GM20000 (cell line): Measurements from ENCODE around the gene AOX1.
"Not testable (repeated sequence)": the region's sequence is repeated elsewhere in the genome, so short reads cannot be mapped to it uniquely, and the experiment has no call there.

Source experiments
- DNase-seq: peaks from one replicate; pipeline ENCODE4 v3.0.0; 2012; ENCODE audit warnings: low spot score
- TF ChIP-seq, protein P1 (sequence below): IDR thresholded peaks from 2 replicates; pipeline ENCODE4 v1.5.1; 2012; ENCODE audit warnings: mild to moderate bottlenecking, control low read depth; ENCODE audit errors: extremely low read depth, missing control alignments

AOX1 gene

DNA sequence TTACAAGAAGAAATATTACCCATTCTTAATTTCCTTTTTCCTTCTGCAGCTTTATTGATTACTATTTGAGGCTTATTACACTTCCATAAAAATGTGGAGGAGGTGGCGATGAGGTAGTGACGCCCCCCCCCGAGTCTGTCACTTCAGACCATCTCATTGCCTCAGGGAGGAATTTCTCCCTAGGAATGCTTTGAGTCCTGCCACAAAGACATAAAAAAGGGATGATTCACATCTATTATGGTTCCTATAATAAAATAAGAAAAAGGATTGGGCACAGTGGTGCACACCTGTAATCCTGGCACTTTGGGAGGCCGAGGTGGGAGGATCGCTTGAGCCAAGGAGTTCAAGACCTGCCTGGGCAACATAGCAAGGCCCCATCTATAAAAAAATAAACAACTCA, 93.7 kb downstream of the AOX1 start:
- DNase-seq: no peak
- TF ChIP-seq, protein P1, sequence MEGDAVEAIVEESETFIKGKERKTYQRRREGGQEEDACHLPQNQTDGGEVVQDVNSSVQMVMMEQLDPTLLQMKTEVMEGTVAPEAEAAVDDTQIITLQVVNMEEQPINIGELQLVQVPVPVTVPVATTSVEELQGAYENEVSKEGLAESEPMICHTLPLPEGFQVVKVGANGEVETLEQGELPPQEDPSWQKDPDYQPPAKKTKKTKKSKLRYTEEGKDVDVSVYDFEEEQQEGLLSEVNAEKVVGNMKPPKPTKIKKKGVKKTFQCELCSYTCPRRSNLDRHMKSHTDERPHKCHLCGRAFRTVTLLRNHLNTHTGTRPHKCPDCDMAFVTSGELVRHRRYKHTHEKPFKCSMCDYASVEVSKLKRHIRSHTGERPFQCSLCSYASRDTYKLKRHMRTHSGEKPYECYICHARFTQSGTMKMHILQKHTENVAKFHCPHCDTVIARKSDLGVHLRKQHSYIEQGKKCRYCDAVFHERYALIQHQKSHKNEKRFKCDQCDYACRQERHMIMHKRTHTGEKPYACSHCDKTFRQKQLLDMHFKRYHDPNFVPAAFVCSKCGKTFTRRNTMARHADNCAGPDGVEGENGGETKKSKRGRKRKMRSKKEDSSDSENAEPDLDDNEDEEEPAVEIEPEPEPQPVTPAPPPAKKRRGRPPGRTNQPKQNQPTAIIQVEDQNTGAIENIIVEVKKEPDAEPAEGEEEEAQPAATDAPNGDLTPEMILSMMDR: no peak

DNA sequence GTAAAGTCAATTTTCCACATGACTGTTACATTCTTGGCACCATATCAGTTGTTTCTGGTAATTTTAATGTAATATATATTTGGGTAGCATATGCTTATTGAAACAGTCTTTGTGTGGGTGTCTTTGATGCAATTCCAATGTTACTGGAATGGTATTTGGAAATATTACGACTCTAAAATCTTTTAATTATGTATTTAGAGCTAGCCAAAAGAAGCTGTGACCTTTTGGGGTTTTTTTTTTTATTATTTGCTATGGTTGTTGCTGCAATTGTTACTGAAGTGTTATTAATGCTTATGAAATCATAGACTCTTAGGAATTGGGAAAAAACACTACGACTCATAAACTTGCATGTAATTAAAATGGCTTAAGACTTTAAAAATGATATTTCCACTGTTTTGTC, 95.9 kb downstream of the AOX1 start:
- TF ChIP-seq, protein P1: no peak
- DNase-seq: no peak

DNA sequence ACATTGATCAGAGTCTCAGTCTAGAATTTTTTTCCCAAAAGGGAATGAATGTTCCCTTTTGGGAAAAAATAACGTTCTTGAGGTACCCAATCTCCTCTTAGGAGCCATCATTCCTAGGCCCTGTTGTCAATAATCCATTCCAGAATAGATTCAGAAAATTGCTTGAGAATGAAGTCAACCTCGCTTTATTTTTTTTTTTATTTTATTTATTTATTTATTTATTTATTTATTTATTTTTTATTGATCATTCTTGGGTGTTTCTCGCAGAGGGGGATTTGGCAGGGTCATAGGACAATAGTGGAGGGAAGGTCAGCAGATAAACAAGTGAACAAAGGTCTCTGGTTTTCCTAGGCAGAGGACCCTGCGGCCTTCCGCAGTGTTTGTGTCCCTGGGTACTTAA, 96.6 kb downstream of the AOX1 start:
- not testable (repeated sequence) for DNase-seq

DNA sequence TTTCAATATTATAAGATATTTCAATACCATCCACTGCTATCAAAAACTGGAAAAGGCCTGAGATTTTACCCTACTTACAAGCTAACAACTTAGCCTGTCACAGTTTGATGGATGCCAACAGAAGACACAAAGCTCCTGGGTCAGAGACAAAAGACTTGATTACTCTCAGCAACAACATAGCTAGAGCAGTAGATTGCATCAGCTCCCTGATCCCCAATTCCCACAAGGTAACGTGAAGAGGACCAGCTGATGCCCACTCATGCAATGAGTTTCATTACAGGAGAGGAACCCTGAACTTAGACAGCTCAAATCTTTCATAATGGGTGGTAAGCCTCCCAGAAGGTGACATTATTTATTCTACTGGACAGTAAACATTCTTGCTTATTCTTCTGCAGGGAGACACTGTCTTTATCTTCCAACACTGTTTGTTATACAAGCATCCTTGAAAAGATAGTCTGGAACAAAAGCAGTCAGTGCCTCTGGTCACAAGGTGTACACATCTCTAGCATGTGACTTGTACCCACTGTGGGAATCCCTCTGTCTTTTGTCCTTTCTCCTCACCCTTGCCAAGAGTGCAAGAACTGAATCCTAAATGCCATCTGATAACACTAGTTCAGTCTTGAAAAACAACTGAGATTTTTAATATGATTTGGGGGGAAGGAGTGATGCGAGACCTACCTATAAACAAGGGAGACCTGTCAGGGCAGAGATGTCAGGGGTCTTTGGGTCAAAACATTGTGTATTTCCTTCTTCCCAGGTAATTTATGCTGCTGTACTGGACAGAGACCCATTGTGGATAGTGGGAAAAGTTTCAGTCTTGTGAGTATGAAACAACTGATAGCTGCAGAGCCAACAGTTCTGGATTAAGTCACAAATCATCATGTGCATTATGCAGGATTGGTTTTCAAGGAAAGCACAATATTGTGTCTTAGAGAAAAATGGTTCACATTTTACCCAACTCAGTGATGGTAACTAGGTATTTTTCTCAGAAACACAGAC, 102.4 kb downstream of the AOX1 start:
- TF ChIP-seq, protein P1: no peak
- DNase-seq: no peak

DNA sequence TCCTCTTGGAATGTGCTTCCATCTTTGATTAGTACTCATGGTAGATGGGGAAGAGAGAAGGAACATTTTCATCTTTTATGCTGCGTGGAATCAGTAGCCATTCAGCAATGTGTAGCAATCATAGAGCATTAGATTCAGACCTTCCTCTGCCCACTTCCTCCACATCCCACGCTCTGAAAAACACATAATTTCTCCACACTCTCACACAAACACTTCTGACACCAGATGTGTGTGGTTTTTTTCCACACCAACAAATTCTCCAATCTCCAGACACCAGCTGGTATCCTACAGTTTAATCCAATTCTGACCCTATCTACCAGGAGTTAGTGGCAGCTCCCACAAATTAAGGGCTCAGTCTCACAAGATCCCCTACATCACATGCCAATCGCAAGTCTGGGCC, 103.3 kb downstream of the AOX1 start:
- no peak for DNase-seq
- TF ChIP-seq, protein P1: no peak

DNA sequence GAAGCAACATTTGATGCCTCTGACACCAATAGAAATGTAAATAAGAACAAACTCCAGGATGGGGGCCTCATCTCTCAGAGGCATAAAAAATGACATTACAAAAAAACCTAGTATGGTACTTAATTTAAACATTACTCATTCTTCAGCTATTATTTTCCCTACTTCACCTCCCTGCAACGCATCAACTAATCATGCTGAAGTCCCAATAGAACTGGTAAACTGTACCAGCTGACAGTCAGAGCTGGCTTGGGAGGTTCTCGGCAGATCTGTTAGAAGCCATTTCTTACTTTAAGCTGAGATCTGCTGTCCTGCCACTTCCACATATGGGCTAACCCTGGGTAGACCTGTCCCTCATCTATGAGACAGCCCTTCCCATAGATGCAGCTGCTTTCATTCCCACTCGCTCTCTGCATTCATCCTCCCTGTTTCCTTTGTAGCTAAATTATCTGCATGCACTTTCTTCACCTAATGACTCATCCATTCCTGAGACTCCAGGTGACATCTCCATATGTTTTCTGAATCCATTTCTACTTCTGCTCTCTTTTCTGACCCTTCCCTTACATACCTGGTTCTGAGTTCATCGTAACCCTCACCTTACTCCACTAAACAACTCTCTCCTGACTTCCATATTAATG, 108.1 kb downstream of the AOX1 start:
- no peak for DNase-seq
- TF ChIP-seq, protein P1: no peak

DNA sequence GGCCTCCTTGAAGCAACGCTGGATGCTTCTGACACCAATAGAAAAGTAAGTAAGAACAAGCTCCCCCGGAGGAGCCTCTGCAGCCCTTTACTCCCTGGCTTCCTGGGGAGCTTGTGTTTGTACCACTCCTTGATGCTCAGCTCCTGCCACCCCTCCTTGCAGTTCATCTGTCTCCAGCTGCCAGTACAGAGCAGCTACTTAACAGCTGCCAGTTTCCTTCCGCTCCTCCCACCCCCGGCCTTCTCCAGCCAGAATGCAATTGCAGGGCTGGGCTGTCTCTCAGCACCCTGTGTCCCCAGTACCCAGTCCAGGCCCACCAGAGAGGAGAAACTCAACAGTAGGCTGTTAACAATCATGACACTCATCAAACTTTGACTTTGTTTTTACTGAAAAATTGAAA, 109.4 kb downstream of the AOX1 start:
- no peak for DNase-seq
- TF ChIP-seq, protein P1: no peak

DNA sequence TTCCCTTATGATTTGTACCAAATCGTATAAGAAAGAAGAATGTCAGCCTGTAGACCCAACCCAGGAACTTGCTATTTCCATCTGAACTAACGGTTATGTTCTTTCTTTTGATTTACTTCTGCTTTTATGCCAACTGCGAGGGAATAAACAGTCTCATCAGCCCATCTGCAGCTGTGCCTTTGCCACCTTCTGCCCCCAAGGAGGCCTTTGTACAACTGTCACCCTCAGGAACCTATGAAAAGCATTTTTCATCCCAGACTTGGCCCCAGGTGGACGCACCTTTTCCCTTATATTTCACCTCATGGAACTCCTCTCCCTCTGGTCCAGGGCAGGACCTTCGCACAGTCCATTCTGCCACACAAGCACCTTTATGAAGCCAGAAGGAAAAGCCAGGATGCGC, 109.8 kb downstream of the AOX1 start:
- no peak for DNase-seq

More for the DNA sequence above, 109.8 kb downstream of the AOX1 start:
- TF ChIP-seq, protein P1: no peak
